Dermis microvascular lymphatic vessel endothelial cell (primary cell): ENCODE results near the gene CTLA4. TPM values are rescaled to one million over a fixed set of nuclear protein-coding genes. Genes with fewer than 3 reads are reported as not detected.

Source experiments
- total RNA-seq: library from RNA; depleted of rRNA; stranded (reverse); fragments of >200 nt; gene quantifications from 2 replicates; pipeline ENCODE4 v1.2.1, GENCODE V29; 2014

CTLA4 gene
- total RNA-seq, 1 donor from 2014 or later, result 0.26 TPM

Other genes starting within 250 kb of the CTLA4 start
- gene CD28, start 161.1 kb upstream of the CTLA4 start, total RNA-seq, result under 0.01 TPM in 2 replicates
- under 0.01 TPM in 1 of 2 replicates, not detected in the other for gene ICOS, start 69.0 kb downstream of the CTLA4 start, total RNA-seq